22Rv1 (cell line): ENCODE results near the gene KANK4.

Source experiments
- CTCF ChIP-seq: fragments of 450-650 bp; IDR thresholded peaks from 2 replicates; pipeline ENCODE4 v1.5.1; 2017; ENCODE audit warnings: mild to moderate bottlenecking
- ZFX ChIP-seq: fragments of 450-650 bp; IDR thresholded peaks from 2 replicates; pipeline ENCODE4 v1.6.1; 2017; ENCODE audit warnings: antibody characterized with exemption, borderline replicate concordance

- TF ChIP-seq CTCF = peak; percentile 22; the same call in 1 of the 2 replicates
- no peak for TF ChIP-seq ZFX
These were observed 25.0 kb downstream of the KANK4 start for GRCh38 chr1:62294261-62294660.
